Renal pelvis (tissue), 4 donors: ENCODE measurements around the gene MGMT. TPM values are rescaled to one million over a fixed set of nuclear protein-coding genes. Genes with fewer than 3 reads are reported as not detected.

Source experiments
- DNase-seq: peaks from one replicate; pipeline ENCODE4 v3.0.0-alpha.2; 2013
- polyA plus RNA-seq, 3 donors: library from polyadenylated mRNA; unstranded; fragments of 120-200 nt; gene quantifications; one replicate each; pipeline ENCODE4 v1.2.1, GENCODE V29; 2013; ENCODE audit not compliant: insufficient read length in 3 of 3

Gene MGMT
- polyA plus RNA-seq, 3 donors = 14.1 to 24.1 (median 21.3) TPM

- DNase-seq = no peak
Observed at GRCh38 chr10:129680661-129681344, 213.8 kb downstream of the MGMT start.

GRCh38 chr10:129681856-129682255 lies 214.8 kb downstream of the MGMT start:
- DNase-seq = no peak

GRCh38 chr10:129683519-129683918 lies 216.5 kb downstream of the MGMT start:
- no peak for DNase-seq

- DNase-seq = no peak
Observed at GRCh38 chr10:129683920-129684319, 216.9 kb downstream of the MGMT start.

- no peak for DNase-seq
Observed at GRCh38 chr10:129685271-129685670, 218.2 kb downstream of the MGMT start.

GRCh38 chr10:129689671-129690071 lies 222.6 kb downstream of the MGMT start:
- no peak for DNase-seq

- no peak for DNase-seq
Observed at GRCh38 chr10:129690248-129691070, 223.4 kb downstream of the MGMT start.

- no peak for DNase-seq
Observed at GRCh38 chr10:129692695-129693094, 225.7 kb downstream of the MGMT start.

GRCh38 chr10:129693382-129693781 lies 226.3 kb downstream of the MGMT start:
- DNase-seq = no peak

- DNase-seq = no peak
Observed at GRCh38 chr10:129694184-129694583, 227.1 kb downstream of the MGMT start.

- DNase-seq = peak; percentile 79
Observed at GRCh38 chr10:129694691-129695243, 227.7 kb downstream of the MGMT start.

GRCh38 chr10:129695671-129696070 lies 228.6 kb downstream of the MGMT start:
- no peak for DNase-seq

GRCh38 chr10:129696636-129697035 lies 229.6 kb downstream of the MGMT start:
- no peak for DNase-seq

GRCh38 chr10:129697463-129698247 lies 230.6 kb downstream of the MGMT start:
- no peak for DNase-seq

- no peak for DNase-seq
Observed at GRCh38 chr10:129699722-129700340, 232.8 kb downstream of the MGMT start.

GRCh38 chr10:129702605-129703004 lies 235.6 kb downstream of the MGMT start:
- no peak for DNase-seq

- no peak for DNase-seq
Observed at GRCh38 chr10:129703287-129704137, 236.5 kb downstream of the MGMT start.

- no peak for DNase-seq
Observed at GRCh38 chr10:129704225-129704624, 237.2 kb downstream of the MGMT start.

GRCh38 chr10:129704786-129705525 lies 237.9 kb downstream of the MGMT start:
- no peak for DNase-seq

- no peak for DNase-seq
Observed at GRCh38 chr10:129705676-129706075, 238.6 kb downstream of the MGMT start.
